NCI-H187 (cell line): ENCODE results near the gene WWOX.

Experiments used
- DNase-seq, 2 experiments: peaks; one replicate each; lab custom pipeline; 2025; lab: John Stamatoyannopoulos, UW

The WWOX gene

GRCh38 chr16:78738557-78738956 is 639.1 kb downstream of the WWOX start:
- DNase-seq: no peak

- DNase-seq: no peak
These were observed 640.8 kb downstream of the WWOX start for GRCh38 chr16:78740269-78740668.

DNA sequence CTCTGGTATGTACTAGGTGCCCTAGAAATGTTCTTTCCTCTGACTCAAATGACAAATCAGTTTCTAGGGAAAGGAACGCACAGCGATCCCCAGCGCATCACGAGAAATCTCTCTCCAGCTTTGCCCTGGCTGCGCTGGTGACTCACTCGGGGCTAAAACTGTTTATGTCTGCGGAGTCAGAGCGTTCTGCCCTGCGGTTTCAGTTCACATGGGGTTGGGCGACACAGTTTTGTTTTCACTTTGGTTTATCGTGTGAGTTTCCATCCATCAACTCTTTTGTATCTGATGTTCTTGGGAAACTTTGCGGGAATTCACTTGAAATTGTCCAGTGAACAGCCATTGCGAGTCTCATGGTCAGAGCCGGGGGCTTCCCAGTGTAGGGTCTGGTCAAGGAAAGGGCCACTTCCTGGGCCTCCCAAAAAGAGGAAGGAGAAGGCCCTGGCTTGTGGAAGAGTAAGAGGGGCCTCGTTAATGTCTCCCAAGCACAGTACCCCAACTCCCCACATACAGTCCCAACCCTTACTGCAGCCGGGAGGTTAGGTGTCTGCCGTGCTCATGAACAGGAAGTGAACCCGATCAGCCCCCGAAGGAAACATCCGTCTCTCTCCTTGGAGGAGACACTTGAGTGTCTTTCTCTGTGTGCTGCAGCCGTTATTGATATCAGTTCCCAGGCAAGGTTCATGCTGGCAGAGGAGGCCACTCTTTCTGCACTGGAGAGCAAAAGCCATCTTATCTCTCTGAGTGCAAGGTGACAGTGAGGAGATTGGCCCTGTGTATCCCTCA is 643.2 kb downstream of the WWOX start:
- no peak for DNase-seq

GRCh38 chr16:78743556-78743955 is 644.1 kb downstream of the WWOX start:
- DNase-seq: no peak

GRCh38 chr16:78744099-78744498 is 644.6 kb downstream of the WWOX start:
- DNase-seq: no peak

DNA sequence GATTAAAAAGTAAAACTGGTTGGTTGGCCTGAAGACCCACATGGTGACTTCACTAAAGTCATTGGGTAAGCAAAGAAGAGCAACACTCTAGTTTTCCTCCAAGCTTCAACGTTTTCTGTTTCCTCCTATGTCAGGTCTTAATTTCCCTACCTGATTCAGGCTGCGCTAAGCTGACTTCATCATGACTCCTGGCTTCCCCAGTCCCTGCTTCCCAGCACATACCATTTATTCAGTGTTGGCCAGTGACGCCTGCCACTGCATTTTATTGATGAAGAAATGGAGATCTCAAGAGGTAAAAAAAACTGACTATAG is 645.3 kb downstream of the WWOX start:
- DNase-seq: no peak

DNA sequence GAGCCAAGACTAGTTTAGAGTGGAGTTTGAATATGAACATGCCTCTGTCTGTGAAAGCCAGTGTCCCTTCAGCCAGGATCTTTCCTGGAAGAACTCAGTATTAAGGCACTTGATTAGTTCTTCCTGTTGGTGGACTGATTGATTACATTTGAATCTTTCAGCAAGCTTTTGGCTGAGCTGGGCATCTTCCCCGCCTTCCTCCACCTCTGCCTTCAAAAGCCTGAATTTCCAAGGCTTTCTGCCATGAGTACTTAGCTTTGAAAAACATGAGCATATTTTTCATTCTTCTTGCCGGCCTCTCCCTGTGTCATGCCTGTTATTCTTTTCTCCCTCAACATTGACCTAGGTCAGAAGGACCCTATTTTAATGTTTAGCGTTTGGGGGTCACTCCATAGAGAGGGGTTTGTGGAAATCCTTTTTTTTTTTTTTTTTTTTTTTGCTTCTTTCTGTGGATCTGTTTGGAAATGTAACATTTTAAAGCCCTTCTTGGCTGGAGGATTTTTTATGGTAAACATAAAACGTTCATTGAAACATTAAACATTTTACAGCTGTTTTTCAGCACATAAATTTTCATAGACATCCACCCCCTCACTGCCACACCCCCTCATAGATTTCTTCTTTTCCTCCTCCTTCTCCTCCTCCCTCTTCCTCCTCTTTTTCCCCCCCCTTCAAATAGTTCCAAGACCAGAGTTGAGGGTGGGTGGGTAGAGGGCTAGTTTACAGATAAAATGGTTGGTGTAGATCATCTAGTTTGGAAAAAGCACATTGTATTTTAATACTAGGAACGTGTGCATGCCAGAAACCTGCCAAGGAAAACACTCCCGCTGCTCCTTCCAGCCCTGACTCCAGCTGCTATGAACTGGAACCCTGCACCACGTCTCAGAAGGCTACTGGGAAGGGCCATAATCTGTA is 645.9 kb downstream of the WWOX start:
- DNase-seq: no peak

GRCh38 chr16:78746718-78747117 is 647.3 kb downstream of the WWOX start:
- no peak for DNase-seq

DNA sequence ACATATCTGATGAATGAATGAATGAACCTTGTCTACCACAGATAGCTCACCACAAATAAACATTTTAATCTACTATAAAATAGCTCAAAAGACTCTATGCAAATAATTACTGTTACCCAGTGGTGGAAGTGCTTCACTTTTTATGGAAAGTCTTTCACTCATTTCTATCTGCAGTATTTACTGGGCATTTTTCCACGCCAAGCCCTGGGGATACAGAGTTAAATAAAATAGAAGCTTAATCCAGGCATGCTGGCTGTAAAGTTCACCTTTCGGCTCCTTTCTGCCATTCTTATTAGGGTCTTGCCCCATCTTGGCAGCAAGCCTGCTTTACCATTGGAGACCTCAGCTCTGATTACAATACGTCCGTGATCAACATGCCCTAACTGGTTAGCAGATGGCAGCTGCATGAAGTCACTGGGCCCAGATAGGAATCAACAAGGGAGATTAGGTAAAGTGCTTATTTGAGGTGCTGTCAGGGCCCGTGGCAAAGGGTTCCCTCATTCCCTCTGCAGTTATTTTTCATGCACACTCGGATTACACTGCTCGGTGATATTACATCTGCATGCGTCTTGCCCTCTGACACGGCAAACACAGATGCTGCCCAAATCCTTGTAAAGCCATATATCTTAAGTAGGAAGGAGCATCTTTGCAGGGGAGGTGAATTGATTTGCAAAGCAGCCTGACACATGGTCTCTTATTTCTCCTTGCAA is 648.9 kb downstream of the WWOX start:
- DNase-seq: no peak

DNA sequence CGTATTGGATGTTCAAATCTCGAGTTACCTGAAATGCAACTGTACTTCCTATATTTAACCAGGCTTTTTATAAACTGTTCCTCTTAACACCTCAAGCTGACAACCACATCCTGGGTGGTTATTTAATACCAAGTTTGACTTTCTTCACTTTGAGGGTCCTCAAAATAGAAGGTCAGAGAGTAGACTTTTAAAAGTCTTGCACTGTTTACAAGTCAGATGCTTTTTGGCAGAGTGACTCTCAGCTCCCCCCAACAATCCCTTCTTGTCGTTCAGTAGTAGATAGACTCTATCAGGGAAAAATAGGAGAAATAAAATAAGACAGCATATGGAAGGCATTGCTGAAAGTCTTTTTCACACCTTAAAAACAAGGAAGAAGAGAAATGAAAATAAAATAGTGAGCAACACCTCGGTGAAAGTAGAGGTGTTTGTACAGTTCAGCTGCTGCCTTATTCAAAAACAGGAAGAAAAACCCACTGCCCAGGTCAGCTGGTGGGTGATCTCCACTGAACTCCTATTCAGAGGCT is 650.4 kb downstream of the WWOX start:
- DNase-seq: no peak

DNA sequence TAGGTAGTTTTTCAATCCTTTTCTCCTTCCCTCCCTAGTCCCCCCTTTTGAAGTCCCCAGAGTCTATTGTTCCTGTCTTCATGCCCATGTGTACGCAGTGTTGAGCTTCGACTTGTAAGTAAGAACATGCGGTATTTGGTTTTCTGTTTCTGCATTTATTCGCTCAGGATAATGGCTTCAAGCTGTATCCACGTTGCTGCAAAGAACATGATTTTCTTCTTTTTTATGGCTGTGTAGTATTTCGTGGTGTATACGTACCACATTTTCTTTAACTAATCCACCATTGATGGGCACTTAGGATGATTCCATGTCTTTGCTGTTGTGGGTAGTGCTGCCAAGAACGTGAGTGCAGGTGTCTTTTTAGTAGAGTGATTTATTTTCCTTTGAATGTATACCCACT is 651.2 kb downstream of the WWOX start:
- DNase-seq: no peak

DNA sequence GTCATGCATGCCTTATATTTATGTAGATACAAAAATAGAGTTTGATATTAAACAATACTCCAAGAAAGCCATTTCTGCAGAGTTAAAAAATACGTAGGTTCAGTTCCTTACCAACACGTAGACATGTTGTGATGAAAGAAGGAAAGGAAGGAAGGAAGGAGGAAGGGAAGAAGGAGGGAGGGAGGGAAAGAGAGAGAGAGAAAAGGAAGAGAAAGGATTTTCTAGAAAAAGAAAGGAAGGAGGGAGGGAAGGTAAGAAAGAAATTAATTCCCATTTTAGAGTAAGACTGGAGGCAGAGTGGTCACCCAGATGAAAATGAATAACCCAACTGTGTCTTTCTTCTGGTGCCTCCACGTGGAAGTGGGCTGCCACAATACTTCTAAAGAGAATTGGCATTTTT is 652.1 kb downstream of the WWOX start:
- DNase-seq: no peak

GRCh38 chr16:78754713-78755112 is 655.3 kb downstream of the WWOX start:
- DNase-seq: no peak

DNA sequence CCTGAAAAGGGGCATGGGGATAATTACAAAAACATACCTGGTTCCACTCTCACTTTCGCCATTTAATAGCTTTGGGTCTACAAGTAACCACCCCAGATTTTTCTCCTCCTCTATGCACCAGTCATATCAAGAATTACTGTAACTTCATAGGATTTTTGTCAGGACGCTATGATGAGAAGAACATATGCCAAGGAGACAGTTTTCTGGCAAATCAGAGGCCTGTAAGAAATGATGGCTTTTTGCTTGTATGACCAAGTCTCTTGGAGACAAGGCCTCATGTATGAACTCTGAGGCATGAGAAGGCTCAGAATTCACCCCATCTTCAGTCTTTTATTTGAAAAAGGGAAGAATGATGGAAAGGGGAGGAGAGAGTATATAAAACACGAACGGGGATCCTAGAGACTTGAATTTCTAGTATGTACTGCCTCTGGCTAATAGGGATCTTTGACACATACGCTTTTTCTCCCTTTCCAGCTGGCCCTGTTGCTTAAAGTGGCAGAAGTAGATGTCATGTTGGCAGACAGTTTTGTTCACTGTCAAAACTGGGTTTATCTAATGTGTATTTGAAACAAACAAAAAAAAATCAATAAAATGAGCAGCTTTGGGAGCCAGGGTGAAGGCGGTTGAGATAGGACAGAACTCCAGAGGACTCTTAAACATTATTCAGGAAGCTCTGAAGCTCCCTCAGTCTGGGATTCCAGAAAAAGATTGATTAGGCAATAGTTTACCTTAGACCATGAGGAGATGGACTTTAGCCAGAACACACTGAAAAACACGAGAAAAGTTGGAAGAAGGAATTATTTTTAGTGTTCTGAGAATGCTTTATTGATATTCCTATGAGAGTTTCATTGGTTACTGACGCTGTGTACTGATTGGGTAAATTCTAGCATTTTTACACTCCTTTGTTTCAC is 656.6 kb downstream of the WWOX start:
- no peak for DNase-seq

GRCh38 chr16:78759596-78759995 is 660.1 kb downstream of the WWOX start:
- no peak for DNase-seq

GRCh38 chr16:78760611-78761010 is 661.2 kb downstream of the WWOX start:
- no peak for DNase-seq

DNA sequence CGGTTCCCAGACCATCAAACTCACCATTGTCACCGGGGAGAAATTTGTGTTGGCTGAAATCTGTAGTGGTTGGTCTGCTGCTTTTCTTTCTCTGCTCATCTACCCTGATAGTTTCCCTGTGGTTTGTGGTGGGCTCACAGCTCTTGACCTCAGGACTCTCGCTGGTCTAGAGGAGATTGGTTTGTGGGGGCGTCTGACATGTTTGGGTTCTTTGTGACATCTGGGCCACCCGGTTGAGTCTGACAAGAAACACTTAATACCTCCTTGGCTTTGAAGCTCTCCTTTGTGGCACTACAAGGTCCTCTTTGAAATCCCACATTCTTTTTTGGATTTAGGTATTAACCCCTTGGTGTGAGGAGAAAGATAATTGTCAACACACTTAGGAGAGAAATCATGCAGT is 662.0 kb downstream of the WWOX start:
- no peak for DNase-seq

GRCh38 chr16:78762222-78762621 is 662.8 kb downstream of the WWOX start:
- no peak for DNase-seq

DNA sequence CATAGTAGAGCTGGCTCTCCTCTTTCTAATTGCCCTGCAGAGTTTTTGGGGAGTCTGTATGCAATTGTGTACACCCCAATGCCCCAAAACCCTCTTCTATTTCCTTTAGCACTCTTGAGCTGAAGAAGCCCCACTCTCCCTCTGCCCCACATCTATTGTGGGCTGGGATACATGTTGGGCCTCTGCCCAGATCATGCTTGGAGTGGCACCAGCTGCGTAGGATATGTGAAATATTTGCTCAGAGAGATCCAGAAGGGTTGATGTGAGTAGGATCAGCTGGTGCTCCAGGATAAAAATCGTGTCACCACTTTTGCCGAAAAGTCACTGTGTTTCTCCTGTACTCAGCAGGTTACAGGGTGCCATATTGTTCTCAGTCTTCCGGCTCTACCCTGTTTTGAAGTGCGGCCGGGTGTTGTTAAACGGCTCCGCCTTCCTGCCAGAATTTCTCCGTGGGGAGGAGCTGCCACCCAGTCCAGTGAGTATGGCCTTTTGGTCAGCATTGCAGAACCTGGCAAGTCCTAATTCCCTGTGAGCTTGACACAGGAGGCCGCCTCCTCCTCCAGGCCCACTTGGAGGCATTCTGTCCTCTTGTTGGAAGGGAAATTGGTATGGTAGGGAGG is 664.5 kb downstream of the WWOX start:
- no peak for DNase-seq

GRCh38 chr16:78764478-78764877 is 665.0 kb downstream of the WWOX start:
- DNase-seq: no peak

DNA sequence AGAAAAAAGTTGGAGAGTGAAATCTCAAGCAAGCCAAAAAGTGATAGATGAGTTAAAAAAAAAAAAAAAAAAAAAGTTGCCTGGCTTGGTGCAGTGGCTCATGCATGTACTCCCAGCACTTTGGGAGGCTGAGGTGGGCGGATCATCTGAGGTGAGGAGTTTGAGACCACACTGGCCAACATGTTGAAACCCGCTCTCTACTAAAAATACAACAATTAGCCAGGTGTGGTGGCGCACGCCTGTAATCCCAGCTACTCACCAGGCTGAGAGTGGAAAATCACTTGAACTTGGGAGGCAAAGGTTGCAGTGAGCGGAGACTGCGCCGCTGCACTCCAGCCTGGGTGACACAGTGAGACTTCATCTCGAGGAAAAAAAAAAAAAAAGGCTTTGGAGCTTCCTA is 668.8 kb downstream of the WWOX start:
- DNase-seq: no peak
